ENCODE data around the gene SPG7. TPM values are rescaled to one million over a fixed set of nuclear protein-coding genes. Genes with fewer than 3 reads are reported as not detected.
"Not testable (repeated sequence)": the region's sequence is repeated elsewhere in the genome, so short reads cannot be mapped to it uniquely, and the experiment has no call there.

Gene SPG7
- total RNA-seq, 1 donor from 2014 or later: 166 TPM

DNA sequence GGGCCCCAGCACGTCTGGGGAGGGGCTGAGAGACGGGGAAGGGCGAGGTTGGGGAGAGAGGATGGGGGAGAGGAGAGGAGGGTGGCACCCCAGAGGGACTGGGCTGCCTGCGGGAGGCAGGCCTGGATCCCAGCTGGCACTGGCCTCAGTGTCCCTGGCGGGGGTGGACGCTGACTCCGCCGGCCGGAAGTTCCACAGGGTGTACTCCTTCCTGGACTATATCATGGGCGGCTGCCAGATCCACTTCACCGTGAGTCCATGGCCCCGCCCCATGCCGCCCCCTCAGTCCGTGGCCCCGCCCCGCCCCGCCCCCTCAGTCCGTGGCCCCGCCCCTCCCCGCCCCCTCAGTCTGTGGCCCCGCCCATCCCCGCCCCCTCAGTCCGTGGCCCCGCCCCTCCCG lies 78.7 kb downstream of the SPG7 start:
- H3K4me3 Mint-ChIP-seq (ENCODE audit: unreplicated experiment): no peak overlapping the region
- H3K4me1 Mint-ChIP-seq (ENCODE audit: low read depth, unreplicated experiment): no peaks in the 10 kb centered on the region
- peak; percentile 19 for DNase-seq
- TF ChIP-seq, protein P1, sequence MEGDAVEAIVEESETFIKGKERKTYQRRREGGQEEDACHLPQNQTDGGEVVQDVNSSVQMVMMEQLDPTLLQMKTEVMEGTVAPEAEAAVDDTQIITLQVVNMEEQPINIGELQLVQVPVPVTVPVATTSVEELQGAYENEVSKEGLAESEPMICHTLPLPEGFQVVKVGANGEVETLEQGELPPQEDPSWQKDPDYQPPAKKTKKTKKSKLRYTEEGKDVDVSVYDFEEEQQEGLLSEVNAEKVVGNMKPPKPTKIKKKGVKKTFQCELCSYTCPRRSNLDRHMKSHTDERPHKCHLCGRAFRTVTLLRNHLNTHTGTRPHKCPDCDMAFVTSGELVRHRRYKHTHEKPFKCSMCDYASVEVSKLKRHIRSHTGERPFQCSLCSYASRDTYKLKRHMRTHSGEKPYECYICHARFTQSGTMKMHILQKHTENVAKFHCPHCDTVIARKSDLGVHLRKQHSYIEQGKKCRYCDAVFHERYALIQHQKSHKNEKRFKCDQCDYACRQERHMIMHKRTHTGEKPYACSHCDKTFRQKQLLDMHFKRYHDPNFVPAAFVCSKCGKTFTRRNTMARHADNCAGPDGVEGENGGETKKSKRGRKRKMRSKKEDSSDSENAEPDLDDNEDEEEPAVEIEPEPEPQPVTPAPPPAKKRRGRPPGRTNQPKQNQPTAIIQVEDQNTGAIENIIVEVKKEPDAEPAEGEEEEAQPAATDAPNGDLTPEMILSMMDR (IDR thresholded peaks at IDR 0.05; ENCODE audit: partially characterized antibody, unreplicated experiment): no peak
- no peak overlapping the region for H3K27ac Mint-ChIP-seq (ENCODE audit: unreplicated experiment)
- H3K36me3 Mint-ChIP-seq (ENCODE audit: unreplicated experiment): no peaks in the 10 kb centered on the region
- peaks cover 2% of the 10 kb centered on the region for H3K9me3 Mint-ChIP-seq (ENCODE audit: unreplicated experiment)
- no peaks in the 10 kb centered on the region for H3K27me3 Mint-ChIP-seq (ENCODE audit: unreplicated experiment)

DNA sequence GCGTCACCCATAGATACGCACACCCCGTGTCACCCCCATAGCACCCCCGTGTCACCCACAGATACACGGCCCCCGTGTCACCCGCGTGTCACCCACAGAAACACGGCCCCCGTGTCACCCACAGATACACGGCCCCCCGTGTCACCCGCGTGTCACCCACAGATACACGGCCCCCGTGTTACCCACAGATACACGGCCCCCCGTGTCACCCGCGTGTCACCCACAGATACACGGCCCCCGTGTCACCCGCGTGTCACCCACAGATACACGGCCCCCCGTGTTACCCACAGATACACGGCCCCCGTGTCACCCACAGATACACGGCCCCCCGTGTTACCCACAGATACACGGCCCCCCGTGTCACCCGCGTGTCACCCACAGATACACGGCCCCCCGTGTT lies 79.5 kb downstream of the SPG7 start:
- H3K4me3 Mint-ChIP-seq (ENCODE audit: unreplicated experiment); H3K4me1 Mint-ChIP-seq (ENCODE audit: low read depth, unreplicated experiment); H3K27me3 Mint-ChIP-seq (ENCODE audit: unreplicated experiment); DNase-seq; H3K36me3 Mint-ChIP-seq (ENCODE audit: unreplicated experiment); H3K27ac Mint-ChIP-seq (ENCODE audit: unreplicated experiment); H3K9me3 Mint-ChIP-seq (ENCODE audit: unreplicated experiment): not testable (repeated sequence)

DNA sequence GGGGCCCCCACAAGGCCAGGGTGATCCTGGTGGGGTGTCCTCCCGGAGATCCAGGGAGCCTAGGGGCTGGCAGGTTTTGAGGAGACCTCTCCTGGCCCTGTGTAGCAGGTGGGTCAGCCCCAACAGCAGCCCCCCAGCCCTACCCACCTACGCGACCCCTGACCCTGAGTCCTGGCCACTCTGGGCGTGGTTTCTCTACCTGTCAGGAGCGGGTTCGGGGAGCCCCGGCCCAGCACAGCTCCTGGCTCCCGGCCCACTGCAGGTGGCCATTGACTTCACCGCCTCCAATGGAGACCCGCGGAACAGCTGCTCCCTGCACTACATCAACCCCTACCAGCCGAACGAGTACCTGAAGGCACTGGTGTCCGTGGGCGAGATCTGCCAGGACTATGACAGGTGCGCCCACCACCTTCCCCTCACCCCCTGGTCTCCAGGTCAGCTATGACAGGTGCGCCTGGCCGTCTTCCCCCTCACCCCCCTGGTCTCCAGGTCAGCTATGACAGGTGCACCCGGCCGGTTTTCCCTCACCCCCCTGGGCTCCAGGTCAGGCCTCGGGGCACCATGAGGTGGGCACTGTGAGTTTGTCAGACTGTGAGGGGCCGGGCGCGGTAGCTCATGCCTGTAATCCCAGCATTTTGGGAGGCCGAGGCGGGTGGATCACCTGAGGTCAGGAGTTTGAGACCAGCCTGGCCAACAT lies 80.4 kb downstream of the SPG7 start:
- no peak overlapping the region for H3K4me3 Mint-ChIP-seq (ENCODE audit: unreplicated experiment)
- peaks cover 3% of the 10 kb centered on the region for H3K9me3 Mint-ChIP-seq (ENCODE audit: unreplicated experiment)
- TF ChIP-seq, protein P1 (IDR thresholded peaks at IDR 0.05; ENCODE audit: partially characterized antibody, unreplicated experiment): no peak
- no peaks in the 10 kb centered on the region for H3K4me1 Mint-ChIP-seq (ENCODE audit: low read depth, unreplicated experiment)
- H3K36me3 Mint-ChIP-seq (ENCODE audit: unreplicated experiment): no peaks in the 10 kb centered on the region
- no peaks in the 10 kb centered on the region for H3K27me3 Mint-ChIP-seq (ENCODE audit: unreplicated experiment)
- H3K27ac Mint-ChIP-seq (ENCODE audit: unreplicated experiment): no peak overlapping the region
- no peak for DNase-seq

DNA sequence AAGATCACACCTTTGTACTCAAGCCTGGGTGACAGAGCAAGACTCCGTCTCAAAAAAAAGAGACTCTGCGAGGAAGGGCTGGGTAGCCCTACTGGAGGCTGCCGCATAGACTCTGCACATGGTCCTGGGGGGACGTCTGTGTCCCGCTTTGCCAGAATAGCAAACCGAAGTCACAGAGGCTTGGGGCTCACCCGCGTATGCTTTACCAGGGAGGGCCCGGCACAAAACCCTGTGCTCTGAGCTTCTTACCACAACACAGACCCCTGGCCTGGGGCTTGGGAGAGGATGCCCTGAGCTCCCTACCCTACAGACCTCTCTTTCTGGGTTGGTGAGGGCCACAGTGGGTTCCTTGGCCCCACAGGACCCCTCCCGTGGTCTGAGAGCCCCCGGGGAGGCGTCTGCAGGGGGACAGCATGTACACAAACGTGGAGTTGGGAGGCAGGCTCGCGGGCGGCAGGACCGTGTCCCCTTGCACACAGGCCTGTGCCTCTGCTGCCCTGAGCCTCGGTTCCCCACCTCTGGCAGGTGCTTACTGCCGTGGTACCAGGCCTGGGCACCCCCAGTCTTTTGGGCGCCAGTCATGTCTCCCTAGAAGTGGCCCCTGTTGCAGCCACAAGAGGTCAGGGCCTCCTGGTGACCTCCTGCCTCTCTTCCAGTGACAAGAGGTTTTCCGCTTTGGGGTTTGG lies 81.2 kb downstream of the SPG7 start:
- no peaks in the 10 kb centered on the region for H3K36me3 Mint-ChIP-seq (ENCODE audit: unreplicated experiment)
- DNase-seq: no peak
- H3K4me3 Mint-ChIP-seq (ENCODE audit: unreplicated experiment): no peak overlapping the region
- TF ChIP-seq, protein P1 (IDR thresholded peaks at IDR 0.05; ENCODE audit: partially characterized antibody, unreplicated experiment): no peak
- no peaks in the 10 kb centered on the region for H3K4me1 Mint-ChIP-seq (ENCODE audit: low read depth, unreplicated experiment)
- H3K9me3 Mint-ChIP-seq (ENCODE audit: unreplicated experiment): peaks cover 4% of the 10 kb centered on the region
- no peak overlapping the region for H3K27ac Mint-ChIP-seq (ENCODE audit: unreplicated experiment)
- H3K27me3 Mint-ChIP-seq (ENCODE audit: unreplicated experiment): no peaks in the 10 kb centered on the region

DNA sequence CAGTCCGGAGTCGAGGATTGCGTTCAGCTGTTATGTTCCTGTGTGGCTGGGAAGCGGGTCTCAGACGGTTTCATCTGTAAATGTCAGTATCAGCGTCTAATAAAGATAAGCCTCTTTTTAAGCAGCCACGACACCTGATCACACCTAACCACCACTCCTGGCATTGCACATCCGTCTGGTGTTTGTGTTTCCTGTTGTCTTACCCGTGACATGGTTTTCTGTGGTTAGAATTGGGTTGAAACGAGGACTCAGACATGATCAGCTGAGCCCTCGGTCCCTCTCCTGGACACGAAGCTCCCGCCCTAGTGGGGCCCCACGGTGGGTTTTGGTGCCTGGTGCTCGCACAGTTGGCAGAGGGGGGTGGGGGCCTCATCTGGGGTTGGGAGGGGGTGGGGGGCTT lies 85.6 kb downstream of the SPG7 start:
- no peaks in the 10 kb centered on the region for H3K36me3 Mint-ChIP-seq (ENCODE audit: unreplicated experiment)
- H3K4me1 Mint-ChIP-seq (ENCODE audit: low read depth, unreplicated experiment): peaks cover 4% of the 10 kb centered on the region
- H3K4me3 Mint-ChIP-seq (ENCODE audit: unreplicated experiment): no peak overlapping the region
- DNase-seq: no peak
- peaks cover 13% of the 10 kb centered on the region for H3K27me3 Mint-ChIP-seq (ENCODE audit: unreplicated experiment)
- TF ChIP-seq, protein P1 (IDR thresholded peaks at IDR 0.05; ENCODE audit: partially characterized antibody, unreplicated experiment): no peak
- peaks cover 14% of the 10 kb centered on the region for H3K9me3 Mint-ChIP-seq (ENCODE audit: unreplicated experiment)
- H3K27ac Mint-ChIP-seq (ENCODE audit: unreplicated experiment): no peak overlapping the region
